Measurements from ENCODE around the gene CDS2.
A peak's percentile ranks its signal among the peaks of the same experiment; 100 is the strongest.

Gene CDS2

DNA sequence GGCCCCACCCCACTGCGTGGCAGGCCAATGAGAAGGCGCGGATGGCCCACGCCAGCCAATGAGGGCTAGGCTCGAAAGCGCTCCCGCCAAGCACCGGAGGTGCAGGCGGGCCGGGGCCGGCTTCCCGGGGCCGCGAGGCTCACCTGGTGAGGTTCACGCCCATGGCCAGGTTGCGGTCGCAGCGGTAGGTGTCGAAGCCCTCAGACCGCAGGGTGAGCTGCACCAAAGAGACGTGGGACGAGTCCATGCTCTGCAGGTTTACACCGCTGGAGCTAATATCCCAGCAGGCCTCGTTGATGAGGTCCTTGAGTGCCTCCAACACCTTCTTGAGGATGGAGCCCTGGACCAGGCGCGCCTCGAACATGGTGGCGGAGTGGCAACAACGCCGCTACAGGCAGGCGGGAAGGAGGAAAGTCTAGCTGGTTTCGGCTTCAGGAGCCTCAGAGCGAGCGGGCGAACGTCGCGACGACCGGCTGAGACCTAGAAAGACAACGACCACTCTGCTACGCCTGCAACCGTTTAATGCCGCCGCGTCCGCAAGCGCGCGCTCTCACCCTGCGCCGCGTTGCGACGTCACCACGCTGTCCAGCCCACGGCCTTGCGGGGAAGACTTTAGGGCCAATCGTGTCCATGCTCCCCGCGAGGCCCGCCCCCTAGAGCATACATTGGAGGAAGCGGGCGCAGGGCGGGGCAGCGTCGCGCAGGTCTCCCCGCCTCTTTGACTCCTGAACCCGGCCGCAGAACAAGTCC is 7.2 kb upstream of the CDS2 start, which contains the start of gene PCNA:
Gene PCNA, minus strand, starts transcription at position 524 of the 750 bp plus-strand sequence. Its CDS starts 160 bp downstream, at position 364.
- peak; percentile 99 for DNase-seq

DNA sequence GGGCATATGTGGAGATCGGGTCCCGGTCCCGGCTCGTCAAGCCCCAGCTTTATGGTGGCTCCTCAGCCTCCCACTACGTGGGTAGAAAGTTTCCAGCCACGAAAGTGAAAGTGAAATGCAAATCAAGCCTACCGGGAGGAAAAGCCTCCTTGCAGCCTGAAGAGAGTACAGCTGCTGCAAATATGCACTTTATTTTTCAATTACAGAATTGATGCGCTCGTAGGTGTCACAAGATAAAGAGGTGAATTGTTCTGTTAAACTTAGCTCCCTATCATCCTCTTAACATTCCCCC is 6.7 kb upstream of the CDS2 start:
- DNase-seq: no peak

DNA sequence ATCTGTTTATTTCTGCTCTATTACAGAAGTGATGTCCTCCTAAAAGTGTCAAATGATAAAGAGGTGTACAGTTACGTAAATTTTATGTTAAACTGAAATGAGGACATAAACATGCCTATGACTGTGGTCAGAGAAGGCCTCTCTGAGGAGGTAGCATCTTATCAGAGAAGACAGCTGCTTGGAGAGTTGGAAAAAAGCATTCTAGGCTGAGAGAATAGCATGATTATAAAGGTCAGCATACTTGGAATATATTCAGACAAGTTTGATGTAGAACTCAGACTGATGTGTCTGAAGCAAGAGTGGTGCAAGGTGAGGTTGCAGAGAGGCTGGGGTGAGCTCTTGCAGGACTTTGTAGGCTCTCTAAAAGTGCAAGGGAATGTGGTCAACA is 3.9 kb upstream of the CDS2 start:
- DNase-seq: no peak

DNA sequence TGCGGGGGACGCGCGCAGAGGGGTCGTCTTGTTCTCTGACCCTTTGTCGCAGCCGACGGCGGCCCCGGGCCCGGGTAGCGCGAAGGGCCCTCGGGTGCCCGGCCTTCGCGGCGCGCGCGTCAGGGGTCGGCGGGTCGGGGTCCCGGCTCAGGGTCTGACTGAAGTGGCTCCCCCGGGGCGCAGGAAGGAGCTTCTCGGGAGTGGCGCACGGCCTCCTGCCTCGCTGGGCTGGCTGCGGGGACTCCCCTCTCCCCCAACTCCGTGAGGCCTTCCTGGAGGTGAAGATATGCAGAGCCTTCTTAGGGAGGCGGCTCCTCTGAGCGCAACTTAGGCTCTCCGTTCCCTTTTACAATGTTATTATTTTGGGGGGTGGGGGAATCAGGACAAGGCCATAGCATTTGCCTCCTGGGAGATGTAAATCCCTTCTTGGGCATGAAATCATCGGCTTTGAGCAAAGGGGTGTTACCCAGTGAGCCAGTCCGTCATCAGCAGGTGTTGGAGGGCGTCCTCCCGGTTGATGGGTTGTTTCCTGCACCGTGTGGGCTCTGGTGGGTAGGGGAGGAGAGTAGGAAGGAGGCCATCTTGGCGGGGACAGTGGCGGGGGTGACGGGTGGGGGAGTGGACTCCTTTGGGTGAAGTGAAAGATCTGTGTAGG is 523 bp downstream of the CDS2 start:
- peak; percentile 78 for DNase-seq

DNA sequence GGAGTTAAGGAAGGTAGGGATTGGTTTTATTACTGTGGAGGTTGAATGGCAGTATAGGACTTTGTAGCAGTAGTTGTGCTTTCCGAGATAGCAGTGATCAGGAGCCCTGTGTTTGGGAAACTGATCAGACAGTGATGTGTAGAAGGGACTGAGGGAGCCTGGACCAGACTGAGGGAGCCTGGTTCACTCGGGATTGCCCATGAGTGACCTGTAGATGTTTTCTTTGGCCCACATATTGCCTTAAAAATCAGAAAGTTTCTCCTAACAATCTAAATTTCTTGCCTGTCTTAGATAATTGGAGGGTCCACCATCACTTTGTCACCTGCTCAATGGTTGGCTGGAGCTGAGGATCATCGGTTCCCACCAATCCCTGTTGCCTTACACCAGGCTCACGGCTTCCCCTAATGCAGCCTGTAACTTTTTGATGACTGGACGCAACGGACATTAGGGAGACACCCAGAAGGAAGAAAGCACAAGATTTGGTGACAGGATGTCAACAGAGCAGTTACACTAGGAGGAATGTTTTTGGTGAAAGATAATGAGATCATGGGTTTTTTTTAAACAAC is 1.1 kb downstream of the CDS2 start:
- peak; percentile 33 for DNase-seq

DNA sequence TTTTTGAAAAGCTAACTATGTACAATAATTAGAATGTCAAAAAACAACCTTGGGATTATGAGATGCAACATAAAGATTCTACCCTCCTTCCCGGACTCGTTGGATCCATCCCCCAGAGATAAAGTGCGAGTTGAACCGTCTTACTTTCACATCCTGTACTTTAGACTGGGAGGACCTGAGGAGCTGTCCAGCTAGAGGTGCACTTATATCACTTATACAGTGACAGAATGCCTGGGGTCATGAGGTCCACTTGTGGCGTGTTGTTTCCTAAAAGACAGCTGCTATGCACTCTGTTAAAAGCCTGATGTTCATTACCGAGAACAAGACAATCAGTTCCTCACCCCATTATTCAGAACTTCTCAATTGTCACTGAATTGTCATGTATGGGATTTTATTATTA is 2.1 kb downstream of the CDS2 start:
- DNase-seq: no peak

DNA sequence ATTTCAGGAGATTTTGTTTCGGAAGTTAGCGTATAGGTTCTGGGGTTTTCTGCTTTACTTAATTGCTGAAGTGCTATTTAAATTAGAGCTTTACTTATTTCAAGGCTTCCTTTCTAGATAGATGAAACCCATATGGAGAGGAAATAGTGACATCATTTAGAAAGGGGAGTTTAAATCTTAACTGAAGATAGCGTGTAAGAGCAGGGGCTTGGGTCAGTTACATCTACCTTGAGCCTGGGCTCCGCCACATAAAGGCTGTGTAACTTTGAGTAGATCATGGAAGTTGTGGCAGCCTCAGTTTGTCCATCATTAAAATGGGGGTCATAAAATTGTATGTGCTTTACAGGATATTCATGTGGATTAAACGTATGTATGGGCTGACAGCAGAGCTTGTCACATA is 4.7 kb downstream of the CDS2 start:
- DNase-seq: no peak

DNA sequence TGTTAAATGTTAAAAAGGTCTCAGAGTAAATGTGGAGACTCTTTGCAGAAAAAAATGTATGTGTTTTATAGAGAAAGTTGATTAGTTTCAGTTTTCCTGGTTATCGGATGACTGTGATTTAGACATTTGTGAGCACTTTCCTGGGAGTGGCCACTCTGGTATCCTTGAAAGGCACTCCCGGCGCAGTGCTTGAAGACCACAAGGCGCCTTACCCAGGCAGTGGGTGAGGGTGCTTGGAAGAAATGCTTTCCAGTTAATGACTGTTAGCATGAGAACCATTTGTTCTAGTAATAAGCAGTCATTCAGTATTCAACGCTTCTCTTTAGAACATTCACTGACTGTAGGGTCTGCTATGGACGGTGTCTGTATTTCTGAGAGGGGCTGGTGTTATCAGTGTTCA is 7.2 kb downstream of the CDS2 start:
- no peak for DNase-seq

DNA sequence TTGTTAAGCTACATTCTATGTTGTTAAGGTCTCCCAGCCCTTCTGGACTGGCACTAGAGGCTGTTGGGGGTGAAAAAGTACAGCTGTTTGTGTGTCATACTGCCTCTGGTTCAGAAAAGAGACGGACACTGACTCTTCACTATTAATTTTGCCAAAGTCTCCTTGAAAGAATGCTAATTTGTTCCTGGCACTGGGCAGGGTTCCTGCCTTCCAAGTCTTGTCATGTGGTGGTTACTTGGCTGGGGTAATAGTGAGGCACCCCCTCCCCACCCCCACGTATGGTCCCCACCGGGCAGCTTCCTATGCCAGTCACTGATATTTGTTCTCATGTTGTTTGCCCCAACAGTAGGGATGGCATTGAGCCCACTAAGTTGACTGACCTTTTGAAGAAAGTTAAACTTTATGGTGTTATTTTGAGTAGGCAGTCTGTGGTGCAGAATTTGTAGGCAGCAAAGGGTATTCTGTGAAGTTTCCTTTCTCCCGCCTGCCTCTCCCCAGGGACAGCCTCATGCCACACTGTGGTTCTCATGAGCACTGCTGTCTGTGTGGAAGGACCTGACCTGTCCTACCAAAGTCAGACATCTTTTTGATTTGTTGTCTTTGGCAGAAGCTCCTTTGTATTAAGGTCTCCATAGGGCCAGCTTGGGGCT is 8.7 kb downstream of the CDS2 start:
- DNase-seq: no peak

DNA sequence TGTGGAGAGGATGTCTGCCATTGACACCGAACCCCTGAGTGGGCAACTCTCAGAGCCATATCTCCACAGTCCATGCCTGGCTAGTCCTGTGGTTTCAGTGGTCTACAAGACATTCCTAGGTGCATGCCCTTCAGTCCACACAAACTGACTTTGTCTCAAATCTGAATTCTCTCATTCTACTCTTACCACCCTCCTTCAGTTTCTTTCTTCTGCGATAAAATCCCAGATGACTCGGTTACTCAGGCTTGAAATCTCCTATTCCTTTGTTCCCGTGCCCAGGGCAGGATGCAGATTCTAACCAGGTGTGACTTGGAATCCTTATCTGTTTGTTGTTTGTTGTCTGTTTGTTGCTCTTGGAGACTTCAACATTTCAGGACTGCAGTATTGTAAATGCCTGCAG is 9.3 kb downstream of the CDS2 start:
- DNase-seq: no peak

DNA sequence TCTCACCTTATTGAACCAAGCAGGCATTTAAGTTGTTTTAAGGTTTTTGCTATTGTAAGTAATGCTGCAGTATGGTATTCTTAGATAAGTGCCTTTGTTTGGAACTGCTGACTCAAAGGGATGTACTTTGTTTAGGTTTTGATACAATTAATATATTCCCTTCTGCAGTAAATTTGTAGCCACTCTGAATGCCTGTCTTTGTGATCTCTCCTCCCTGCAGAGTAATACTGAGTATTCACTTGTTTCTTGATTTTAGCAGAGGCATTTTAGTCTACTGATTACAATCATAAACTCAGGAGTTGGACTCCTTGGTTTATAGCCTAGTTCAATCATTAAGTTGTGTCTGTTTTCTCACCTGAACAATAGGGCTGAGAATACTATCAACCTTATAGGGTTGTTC is 13.4 kb downstream of the CDS2 start:
- no peak for DNase-seq

DNA sequence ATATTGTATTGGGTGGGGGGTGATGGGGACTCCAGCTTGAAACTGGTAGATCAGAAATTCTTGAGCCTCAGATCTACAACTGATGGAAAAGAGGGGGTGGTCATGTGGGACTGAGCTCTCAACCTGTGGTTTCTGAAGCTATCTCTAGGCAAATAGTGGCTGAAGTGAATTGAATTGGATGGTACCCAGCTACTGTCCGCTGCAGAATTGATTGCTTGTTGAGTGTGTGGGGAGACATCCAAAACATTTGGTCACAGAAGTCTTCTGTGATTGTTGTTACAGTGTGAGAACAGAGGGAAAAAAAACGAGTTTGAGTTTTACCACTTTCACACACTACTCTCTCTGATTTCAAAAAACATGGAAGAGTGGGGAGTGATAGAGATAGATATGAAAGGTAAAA is 14.8 kb downstream of the CDS2 start:
- no peak for DNase-seq

DNA sequence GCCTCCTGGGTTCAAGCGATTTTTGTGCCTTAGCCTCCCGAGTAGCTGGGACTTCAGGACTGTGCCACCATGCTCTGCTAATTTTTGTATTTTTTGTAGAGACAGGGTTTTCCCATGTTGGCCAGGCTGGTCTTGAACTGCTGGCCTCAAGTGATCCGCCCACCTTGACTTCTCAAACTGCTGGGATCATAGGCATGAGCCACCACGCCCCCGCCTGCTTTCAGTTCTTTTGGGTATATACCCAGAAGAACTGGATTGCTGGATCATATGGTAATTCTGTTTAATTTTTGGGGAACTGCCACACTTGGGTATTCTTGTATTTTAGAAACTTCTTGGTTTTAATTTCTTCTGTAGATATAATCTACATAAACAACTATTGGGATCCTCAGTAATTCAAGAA is 17.0 kb downstream of the CDS2 start:
- no peak for DNase-seq

DNA sequence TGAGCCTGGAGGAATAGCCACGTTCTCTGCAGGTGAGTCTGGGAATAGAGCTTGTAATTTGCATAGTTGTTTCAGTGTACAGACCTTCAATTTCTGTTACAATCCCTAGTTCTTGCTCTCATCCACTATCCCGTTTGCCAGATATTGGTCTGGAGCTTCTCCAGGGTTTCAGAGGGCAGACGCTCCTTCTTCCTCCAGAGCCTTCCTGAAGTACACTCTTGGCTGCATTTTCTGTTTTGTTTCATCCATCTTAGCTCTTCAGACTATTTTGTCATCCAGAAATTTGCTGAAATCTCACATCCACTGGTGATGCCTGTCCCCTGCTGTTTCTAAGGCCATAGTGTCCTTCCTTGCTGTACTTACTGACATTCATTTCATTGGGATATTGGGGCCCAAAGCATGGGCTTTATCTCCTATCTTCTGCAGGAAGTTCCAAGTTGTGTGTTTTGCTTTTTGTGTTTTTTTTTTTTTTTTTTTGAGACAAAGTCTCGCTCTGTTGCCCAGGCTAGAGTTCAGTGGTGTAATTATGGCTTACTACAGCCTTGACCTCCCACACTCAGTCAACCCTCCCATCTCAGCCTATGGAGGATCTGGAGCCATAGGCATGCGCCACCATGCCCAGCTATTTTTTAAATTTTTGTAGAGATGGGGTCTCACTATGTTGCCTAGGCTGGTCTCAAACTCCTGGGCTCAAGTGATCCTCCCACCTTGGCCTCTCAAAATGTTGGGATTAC is 18.7 kb downstream of the CDS2 start:
- DNase-seq: no peak

DNA sequence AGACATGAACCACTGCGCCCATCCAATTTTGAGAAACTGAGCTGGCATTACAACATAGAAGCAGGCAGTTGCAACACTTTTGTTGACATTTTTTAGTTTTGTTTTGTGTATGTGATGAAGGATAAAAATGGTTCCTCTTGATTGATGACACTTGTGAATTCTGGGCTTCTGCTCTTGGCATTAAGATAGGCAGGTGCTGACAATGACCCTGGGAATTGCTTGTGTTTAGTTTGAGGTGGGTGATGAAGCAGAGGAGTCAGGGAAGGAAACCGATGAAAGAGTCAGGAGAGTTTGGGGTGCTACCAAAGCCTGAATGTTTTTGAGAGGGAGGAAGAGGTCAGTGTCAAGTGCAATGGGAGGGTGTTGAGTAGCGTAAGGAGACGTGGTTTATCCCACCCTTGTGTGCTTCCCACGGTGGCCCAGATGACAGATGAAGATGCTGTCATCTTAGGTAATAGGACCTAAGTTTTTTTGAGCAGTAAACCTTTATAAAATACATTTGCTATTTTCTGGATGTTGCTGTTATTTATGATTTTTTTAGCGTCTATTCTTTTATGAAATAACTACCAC is 19.4 kb downstream of the CDS2 start:
- no peak for DNase-seq

DNA sequence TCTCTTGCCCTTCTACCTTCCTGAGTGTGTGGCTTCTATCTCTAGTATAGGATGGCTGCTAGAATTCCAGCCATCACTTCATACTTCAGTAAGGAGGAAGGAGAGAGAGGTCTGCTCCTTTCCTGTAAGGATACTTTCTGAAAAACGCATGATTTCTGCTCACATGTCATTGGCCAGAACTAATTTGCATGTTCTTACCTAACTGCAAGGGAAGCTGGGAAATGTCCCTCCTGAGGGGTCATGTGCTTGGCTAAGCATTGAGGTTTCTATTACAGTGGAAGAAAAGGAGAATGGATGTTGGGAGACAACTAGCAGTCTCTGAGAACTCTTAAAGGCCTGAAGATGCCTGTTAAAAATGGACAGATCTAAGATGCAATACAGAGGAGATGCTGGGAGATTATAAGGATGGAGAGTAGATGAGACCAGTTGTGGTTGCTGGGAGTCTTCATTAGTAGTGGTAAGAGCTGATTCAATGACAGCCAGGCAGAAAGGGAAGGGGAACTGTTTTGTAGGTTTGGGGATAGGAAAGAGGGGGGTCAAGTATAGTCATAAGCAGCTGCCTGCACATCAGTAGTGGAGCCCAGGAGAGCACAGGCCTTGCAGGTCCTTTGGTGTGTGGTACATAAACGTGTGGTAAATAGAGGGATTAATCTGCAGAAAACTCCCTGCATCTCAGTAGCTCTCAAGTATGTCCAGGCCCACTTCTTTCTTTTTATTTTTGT is 20.2 kb downstream of the CDS2 start:
- DNase-seq: no peak

DNA sequence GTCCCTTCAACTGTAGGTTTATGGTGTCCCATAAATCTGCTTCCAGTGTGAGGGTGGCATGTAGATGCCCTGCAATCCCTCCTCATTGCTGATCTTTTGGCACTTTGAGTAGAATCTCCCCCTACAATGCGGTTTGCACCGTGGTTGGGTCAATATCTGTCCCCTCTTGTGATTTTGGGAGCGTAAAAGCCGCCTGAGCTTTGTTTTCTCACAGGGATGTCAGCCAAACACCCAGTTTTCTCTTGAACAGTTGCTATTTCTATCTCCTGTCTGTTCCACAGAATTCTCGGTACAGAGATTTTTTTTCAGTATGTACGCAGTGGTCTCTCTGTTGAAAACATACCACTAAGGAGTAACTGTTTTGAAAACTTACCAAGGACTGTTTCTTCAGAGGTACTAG is 21.8 kb downstream of the CDS2 start:
- peak; percentile 34 for DNase-seq

DNA sequence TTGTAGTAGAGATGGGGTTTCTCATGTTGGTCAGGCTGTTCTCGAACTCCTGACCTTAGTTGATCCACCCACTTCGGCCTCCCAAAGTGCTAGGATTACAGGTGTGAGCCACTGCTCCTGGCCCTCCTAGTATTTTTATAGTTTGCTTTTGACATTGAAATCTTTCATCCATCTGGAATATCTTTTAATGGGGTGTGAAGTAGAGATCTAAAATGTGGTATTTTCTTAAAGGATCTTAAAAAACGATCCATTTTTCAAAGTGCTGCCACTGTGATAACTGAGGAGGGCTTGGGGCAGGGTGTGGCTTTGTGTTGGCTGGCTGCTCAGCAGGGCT is 23.1 kb downstream of the CDS2 start:
- no peak for DNase-seq

DNA sequence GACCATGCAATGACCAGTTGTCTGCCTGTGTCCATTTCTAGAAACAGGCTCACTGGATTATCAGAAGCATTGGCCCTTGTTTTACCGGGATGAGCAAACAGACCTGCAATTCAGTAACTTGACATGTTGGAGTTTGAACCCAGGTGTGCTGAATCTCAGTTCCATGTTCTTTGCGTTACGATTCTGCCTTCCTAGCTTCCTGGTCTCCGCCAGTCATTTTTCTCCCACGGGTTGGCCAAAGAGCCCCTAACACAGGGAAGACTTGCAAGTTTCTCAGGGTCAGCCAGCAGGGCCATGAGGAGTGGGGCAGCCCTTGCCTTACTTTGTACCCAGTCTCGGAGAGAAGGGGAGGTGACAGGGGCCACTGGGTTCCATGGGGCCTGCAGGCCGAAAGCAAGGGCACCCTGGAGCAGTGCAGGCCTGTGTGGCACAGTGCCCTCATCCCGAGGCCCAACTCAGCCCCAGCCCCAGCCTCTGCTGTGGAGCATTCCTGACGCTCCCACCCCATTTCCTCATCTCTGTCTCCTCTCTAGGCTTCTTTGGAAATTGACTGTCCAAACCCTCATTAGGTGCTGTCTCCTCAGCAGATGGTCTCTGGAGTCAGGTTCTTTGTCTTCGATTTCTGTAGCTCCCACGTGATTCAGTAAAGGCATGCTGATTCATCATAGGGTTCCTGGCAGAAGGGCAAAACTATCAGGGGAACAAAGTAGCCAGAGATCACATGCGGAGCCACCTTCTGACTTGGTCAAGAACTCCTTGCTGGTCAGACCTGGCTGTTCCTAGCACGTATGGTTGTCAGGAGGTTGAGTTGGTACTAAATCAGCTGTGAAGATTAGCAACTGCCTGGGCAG is 23.6 kb downstream of the CDS2 start:
- DNase-seq: no peak

DNA sequence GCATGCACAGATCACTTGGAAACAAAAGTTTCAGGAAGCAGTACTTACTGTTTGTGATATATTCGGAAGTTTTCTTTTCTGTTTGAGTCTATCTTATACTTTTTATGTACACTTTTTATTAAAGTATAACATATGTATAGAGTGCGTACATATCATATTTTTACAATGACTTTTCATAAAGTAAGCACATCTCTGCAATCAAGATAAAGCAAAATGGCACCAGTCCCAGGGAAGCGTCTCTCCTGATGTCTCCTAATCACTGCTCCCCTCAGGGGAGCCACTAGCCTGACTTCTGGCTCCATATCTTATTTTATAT is 26.3 kb downstream of the CDS2 start:
- DNase-seq: no peak

DNA sequence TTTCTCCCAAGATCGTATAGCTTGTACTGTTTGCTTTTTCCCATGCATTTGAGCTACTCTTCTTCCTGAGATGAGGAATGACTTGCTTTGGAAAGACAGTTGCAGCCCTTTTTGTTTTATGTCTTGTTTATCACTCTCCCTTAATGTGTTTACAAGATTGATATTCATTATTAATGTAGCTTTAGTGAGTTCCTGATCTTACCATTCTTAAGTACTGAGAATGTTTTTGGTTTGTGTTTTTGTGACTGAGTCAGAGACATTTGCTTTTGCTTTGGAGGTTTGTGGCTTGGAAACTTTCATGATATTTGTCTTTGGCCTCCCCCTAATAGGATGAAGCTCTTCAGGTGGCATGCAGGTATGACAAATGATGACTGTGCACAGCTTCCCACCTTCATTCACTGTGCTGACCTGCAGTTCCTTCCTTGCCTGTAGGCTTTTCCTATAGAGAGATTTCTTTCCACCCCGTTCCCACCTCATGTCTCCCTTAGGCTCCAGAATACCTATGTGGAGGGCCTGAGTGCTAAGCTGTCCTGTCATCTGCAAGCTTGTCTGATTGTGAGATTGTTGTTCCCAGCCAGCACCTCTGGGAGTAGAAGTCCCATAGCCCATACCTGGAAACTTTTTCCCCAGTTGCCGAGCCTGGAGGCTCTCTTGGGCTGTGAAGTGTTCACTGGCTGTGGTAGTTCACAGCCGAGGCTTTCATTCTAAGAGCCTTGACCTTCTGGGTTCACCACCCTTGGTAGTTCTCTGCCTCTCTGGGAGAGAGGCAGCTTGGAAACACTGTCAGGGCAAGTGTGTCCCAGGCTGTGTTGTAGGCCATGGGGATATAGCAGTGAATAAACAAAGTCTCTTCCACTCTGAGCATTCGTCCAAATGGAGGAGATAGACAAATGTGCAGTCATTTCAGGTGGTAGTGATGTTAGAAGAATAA is 27.1 kb downstream of the CDS2 start:
- no peak for DNase-seq

All from NCI-H82 (cell line).